HepG2 (cell line): ENCODE measurements around the gene ATP8A2. TPM values are rescaled to one million over a fixed set of nuclear protein-coding genes. Genes with fewer than 3 reads are reported as not detected.

Experiments used
- ATAC-seq: fragments of 200-7000 bp; cut with Tn5 transposase; 3 replicates; pipeline ENCODE4 v1.9.1; 2020; ENCODE audit warnings: mild to moderate bottlenecking, moderate library complexity
- BruUV-seq: library from RNA; stranded (reverse); fragments of 400-500 nt; replicated peaks from 2 replicates; lab custom pipeline; 2021; lab: Mats Ljungman, UMichigan
- CTCF ChIA-PET: fragments of 300-600 bp; formaldehyde crosslinking; extraction: SDS; loops from one replicate; lab custom pipeline; 2021; ENCODE audit warnings: low total read pairs, inconsistent platforms, low intra/inter-chr PET ratio; lab: Yijun Ruan, JAX
- POLR2A ChIA-PET: fragments of 350-600 bp; sonication (Branson Sonifier 250); formaldehyde crosslinking; loops from one replicate; lab custom pipeline; 2020; ENCODE audit warnings: antibody characterized with exemption, inconsistent platforms; lab: Yijun Ruan, JAX
- DNase-seq: peaks from one replicate; pipeline ENCODE4 v3.0.0-alpha.2; 2015; ENCODE audit warnings: low spot score
- FAIRE-seq: peaks from 3 replicates; lab custom pipeline; 2011; peaks lifted over from hg19 to GRCh38; lab: Jason Lieb, UNC
- H2AFZ ChIP-seq: one replicate; pipeline ENCODE4 v1.6.1; 2011; ENCODE audit warnings: low read length, inconsistent platforms
- H3K27ac ChIP-seq: fragments of 300-600 bp; 3 replicates; pipeline ENCODE4 v1.8.0; 2011; ENCODE audit warnings: mixed run types, mild to moderate bottlenecking, mixed read lengths, low read length, inconsistent platforms; ENCODE audit not compliant: insufficient read depth; ENCODE audit errors: extremely low read length
- H3K27me3 ChIP-seq, 2 experiments: fragments of 200-600 bp in 1 of 2; 2 replicates in 1 of 2; 3 replicates in 1 of 2; pipeline versions ENCODE4 v1.6.0 to v1.8.0; 2011; ENCODE audit warnings: low read length in 2 of 2, mild to moderate bottlenecking in 2 of 2, moderate library complexity in 2 of 2, inconsistent platforms in 1 of 2; ENCODE audit not compliant: insufficient read depth in 2 of 2, control insufficient read depth in 1 of 2
- H3K36me3 ChIP-seq, 2 experiments: fragments of 200-600 bp in 1 of 2; replicated peaks in 1 of 2; 2 replicates in 1 of 2; 3 replicates in 1 of 2; pipeline versions ENCODE4 v1.5.1 to v1.8.0; 2011; ENCODE audit warnings: low read length in 2 of 2, inconsistent platforms in 1 of 2; ENCODE audit not compliant: insufficient read depth in 2 of 2, control insufficient read depth in 1 of 2
- H3K4me1 ChIP-seq: 2 replicates; pipeline ENCODE4 v1.5.1; 2012; ENCODE audit warnings: low read length, inconsistent platforms; ENCODE audit not compliant: insufficient read depth
- H3K4me2 ChIP-seq: 2 replicates; pipeline ENCODE4 v1.6.0; 2011; ENCODE audit warnings: low read depth, low read length, inconsistent platforms
- H3K4me3 ChIP-seq, 3 experiments: fragments of 200-600 bp in 1 of 3; sonication (generic), shearing (Covaris generic) in 1 of 3; replicated peaks in 1 of 3; 2 replicates each; pipeline ENCODE4 v1.5.1; 2011 to 2016; ENCODE audit warnings: low read length in 3 of 3, inconsistent platforms in 2 of 3, low read depth in 2 of 3, mild to moderate bottlenecking in 2 of 3, control low read depth in 1 of 3, mixed read lengths in 1 of 3; ENCODE audit not compliant: insufficient read depth in 1 of 3
- H3K79me2 ChIP-seq: one replicate; pipeline ENCODE4 v1.6.1; 2011; ENCODE audit warnings: low read length, inconsistent platforms; ENCODE audit not compliant: insufficient read depth
- H3K9ac ChIP-seq: 2 replicates; pipeline ENCODE4 v1.6.0; 2011; ENCODE audit warnings: mild to moderate bottlenecking, low read depth, low read length, inconsistent platforms; ENCODE audit not compliant: insufficient read depth
- H3K9me3 ChIP-seq: 2 replicates; pipeline ENCODE4 v1.5.1; 2012; ENCODE audit warnings: mild to moderate bottlenecking, low read length
- H4K20me1 ChIP-seq: 2 replicates; pipeline ENCODE4 v1.6.0; 2011; ENCODE audit warnings: inconsistent platforms, mild to moderate bottlenecking, low read length, moderate library complexity; ENCODE audit not compliant: insufficient read depth
- BRCA1 ChIP-seq: sonication (generic); formaldehyde crosslinking; IDR thresholded peaks from 2 replicates; pipeline ENCODE4 v1.4.0; 2020; ENCODE audit warnings: missing genetic modification reagents
- CHD4 ChIP-seq: fragments of 200-600 bp; sonication (generic); IDR thresholded peaks from 2 replicates; pipeline ENCODE4 v1.7.0; 2017; ENCODE audit warnings: mild to moderate bottlenecking, low read length, borderline replicate concordance
- ETS1 ChIP-seq: sonication (generic); formaldehyde crosslinking; IDR thresholded peaks from 2 replicates; pipeline ENCODE4 v1.4.0; 2020; ENCODE audit warnings: missing genetic modification reagents
- JUNB ChIP-seq: sonication (generic); formaldehyde crosslinking; IDR thresholded peaks from 2 replicates; pipeline ENCODE4 v1.8.0; 2022; ENCODE audit warnings: missing genetic modification reagents, mild to moderate bottlenecking, borderline replicate concordance
- ZNF501 ChIP-seq: sonication (generic); formaldehyde crosslinking; IDR thresholded peaks from 2 replicates; pipeline ENCODE4 v1.5.1; 2020; ENCODE audit warnings: mild to moderate bottlenecking, moderate library complexity, missing genetic modification reagents
- WGBS: methylation state at CpG from one replicate; pipeline ENCODE4 v1.1.6; 2017; ENCODE audit warnings: low lambda C conversion rate; 5-methylcytosine and 5-hydroxymethylcytosine counted together
- in situ Hi-C: cut with HindIII; loops from 2 replicates; pipeline ENCODE4 v1.10.0; 2017; ENCODE audit warnings: low pct_unique_long_range_greater_than_20kb; ENCODE audit not compliant: extremely low pct_ligation_motif_present
- intact Hi-C: fragments of 100-400 bp; cut with micrococcal nuclease; formaldehyde crosslinking; loops from one replicate; pipeline ENCODE4 v1.10.0; 2022; ENCODE audit not compliant: unreplicated experiment
- polyA plus RNA-seq, 8 experiments: library from polyadenylated mRNA; depleted of rRNA in 3 of 8; stranded (reverse) in 7 of 8; unstranded in 1 of 8; fragments of >200 nt; fragmentation: Illumina TruSeq in 4 of 8; extraction: Trizol in 4 of 8; gene quantifications; 2 replicates each; pipeline versions ENCODE4 v1.2.1 to v1.2.3, GENCODE V29; 2011 to 2016; ENCODE audit warnings: low read depth in 4 of 8, missing spikeins in 1 of 8, mixed read lengths in 1 of 8; ENCODE audit not compliant: insufficient read depth in 1 of 8
- total RNA-seq, 5 experiments: library from RNA; depleted of rRNA; stranded (reverse); fragments of >200 nt; fragmentation: Illumina TruSeq; extraction: Trizol; gene quantifications; 2 replicates each; pipeline ENCODE4 v1.2.3, GENCODE V29; 2016; ENCODE audit warnings: low read depth in 1 of 5

The ATP8A2 gene
- total and polyA plus RNA-seq, 2 of the 13 experiments (the other 11 are each of a cell fraction or from before 2014, with no cell fraction given), result 0.09 TPM; not detected in 1

GRCh38 chr13:26048741-26049140 is 677.0 kb downstream of the ATP8A2 start:
- BruUV-seq, result no TSS peak
- Histone ChIP-seq H3K9ac (no peak overlapping the region), H3K4me1 (no peaks in the 10 kb centered on the region), H3K4me3 (no peak overlapping the region), H3K27me3 (peaks cover 4 to 53% of the 10 kb centered on the region in 2 experiments; a peak in 4 of 5 replicates), H3K9me3 (no peaks in the 10 kb centered on the region), H4K20me1 (no peaks in the 10 kb centered on the region), H3K4me2 (no peak overlapping the region), H3K27ac (no peak overlapping the region), H3K36me3 (no peaks in the 10 kb centered on the region), H2AFZ (no peak overlapping the region), H3K79me2 (no peaks in the 10 kb centered on the region)
- intact Hi-C loops (no loop called here), in situ Hi-C loops (no loop called here)
- FAIRE-seq (no peak), ATAC-seq (no peak), DNase-seq (no peak)
- ChIA-PET CTCF (no interaction called here), POLR2A (no interaction called here)
- WGBS, result 3% methylated on average over 4 of the region's 4 CpGs
- no peak for TF ChIP-seq ZNF501 (CRISPR knock-in tag)

- intact Hi-C loops (no loop called here), in situ Hi-C loops (no loop called here)
- no peak overlapping the region for H3K4me2 ChIP-seq
- ATAC-seq, result no peak
- no peak overlapping the region for H3K9ac ChIP-seq
- ChIA-PET CTCF (no interaction called here), POLR2A (no interaction called here)
- H3K27me3 ChIP-seq, result peaks cover 4 to 53% of the 10 kb centered on the region in 2 experiments; a peak in 4 of 5 replicates
- BruUV-seq, result no TSS peak
- H3K4me1 ChIP-seq, result no peaks in the 10 kb centered on the region
- H3K36me3 ChIP-seq, result no peaks in the 10 kb centered on the region
- TF ChIP-seq CHD4 (no peak), JUNB (CRISPR knock-in tag) (no peak), ETS1 (CRISPR knock-in tag) (no peak), BRCA1 (no peak)
- H3K27ac ChIP-seq, result no peak overlapping the region
- H4K20me1 ChIP-seq, result no peaks in the 10 kb centered on the region
- H3K4me3 ChIP-seq, result no peak overlapping the region
- FAIRE-seq, result no peak
- H2AFZ ChIP-seq, result no peak overlapping the region
- WGBS, result 78% methylated on average over 78 of the region's 82 CpGs
- H3K9me3 ChIP-seq, result no peaks in the 10 kb centered on the region
- DNase-seq, result no peak
- H3K79me2 ChIP-seq, result no peaks in the 10 kb centered on the region
Measured at GRCh38 chr13:26050568-26051230, 678.9 kb downstream of the ATP8A2 start.
